HG03442 (cell line): ENCODE results near the gene WDR91.

Experiments
- ATAC-seq: cut with Tn5 transposase; IDR thresholded peaks from one replicate; pipeline ENCODE4 v1.9.1; 2021; ENCODE audit warnings: mild to moderate bottlenecking, moderate library complexity; ENCODE audit not compliant: unreplicated experiment

The WDR91 gene

DNA sequence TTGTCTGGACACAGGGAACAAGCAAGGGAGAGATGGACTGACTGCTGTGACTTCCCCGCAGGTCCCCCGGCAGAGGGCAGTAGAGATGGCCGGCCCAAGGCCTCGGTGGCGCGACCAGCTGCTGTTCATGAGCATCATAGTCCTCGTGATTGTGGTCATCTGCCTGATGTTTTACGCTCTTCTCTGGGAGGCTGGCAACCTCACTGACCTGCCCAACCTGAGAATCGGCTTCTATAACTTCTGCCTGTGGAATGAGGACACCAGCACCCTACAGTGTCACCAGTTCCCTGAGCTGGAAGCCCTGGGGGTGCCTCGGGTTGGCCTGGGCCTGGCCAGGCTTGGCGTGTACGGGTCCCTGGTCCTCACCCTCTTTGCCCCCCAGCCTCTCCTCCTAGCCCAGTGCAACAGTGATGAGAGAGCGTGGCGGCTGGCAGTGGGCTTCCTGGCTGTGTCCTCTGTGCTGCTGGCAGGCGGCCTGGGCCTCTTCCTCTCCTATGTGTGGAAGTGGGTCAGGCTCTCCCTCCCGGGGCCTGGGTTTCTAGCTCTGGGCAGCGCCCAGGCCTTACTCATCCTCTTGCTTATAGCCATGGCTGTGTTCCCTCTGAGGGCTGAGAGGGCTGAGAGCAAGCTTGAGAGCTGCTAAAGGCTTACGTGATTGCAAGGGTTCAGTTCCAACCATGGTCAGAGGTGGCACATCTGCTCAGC lies 46.8 kb downstream of the WDR91 start:
- ATAC-seq: no peak

DNA sequence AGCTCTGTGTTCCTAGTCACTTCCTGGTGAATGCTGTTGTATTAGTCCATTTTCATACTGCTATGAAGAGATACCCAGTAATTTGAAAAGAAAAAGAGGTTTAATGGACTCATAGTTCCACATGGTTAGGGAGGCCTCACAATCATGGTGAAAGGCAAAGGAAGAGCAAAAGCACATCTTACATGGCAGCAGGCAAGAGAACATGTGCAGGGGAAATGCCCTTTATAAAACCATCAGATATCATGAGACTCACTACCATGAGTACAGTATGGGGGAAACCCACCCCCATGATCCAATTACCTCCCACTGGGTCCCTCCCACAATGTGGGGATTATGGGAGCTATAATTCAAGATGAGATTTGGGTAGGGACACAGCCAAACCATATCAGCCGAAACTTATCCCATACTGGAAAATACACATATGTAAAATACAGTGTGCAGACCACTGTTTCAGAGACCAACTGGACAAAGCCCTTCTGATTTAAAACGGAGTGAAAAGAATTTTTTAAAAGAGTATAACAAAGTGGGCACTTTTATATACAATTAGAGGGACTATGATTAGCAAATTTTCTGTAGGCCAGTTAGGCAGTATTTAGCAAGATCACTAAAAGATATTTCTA lies 48.8 kb downstream of the WDR91 start:
- ATAC-seq: no peak

DNA sequence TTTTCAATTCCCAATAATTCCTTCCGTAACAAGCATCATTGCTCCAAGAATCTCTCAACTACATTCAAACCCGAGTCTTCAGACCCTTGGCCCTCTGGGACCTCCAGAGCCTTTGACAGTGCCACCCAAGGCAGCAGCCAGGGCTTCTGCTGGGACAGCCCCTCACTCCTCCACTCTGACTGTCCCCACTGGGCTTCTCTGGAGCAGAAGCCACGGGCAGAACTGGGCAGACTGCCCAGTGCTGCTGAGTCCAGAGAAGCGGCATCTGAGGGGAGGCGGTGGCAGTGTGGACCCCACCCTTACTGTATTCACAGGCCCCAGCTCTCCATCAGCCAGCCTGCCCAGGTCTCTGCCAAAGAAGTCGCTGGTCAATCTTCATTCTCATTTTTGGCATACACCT lies 49.7 kb downstream of the WDR91 start:
- no peak for ATAC-seq

DNA sequence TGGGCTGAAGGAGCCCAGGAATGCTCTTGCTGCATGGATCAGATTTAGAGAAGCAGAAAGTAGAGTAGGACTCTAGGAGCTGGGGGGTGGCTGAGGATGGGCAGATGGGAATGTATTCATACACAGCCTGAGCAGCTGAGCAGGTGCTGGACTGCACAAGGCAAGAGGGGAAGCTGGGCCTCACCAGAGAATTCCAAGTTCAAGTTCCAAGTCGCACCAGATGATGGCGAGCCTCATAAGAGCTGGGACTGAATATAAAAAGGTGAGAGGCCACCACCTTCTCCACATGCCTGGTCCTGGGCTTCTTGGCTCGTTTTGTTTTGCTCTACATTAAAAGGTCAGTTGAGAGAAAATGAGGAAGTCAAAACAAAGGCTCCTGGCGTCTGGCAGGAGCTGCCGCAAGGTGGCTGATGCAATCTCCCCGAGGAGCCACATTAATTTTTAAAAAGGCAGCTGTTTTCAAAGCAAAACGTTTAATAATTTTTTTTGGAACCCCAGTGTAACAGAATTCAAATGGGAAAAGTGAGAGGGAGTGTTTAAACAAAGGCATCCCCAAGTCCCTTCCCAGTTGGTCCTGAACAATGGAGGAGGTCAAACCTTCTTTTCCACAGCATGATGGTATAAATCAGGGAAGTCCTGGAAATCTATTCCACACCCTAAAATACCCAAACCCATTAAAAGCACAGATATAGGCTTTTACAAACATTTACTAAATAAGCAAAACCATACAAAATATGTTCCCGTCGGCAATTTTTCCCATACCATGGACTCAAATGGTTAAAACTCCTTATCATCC lies 50.3 kb downstream of the WDR91 start:
- ATAC-seq: peak; percentile 29

DNA sequence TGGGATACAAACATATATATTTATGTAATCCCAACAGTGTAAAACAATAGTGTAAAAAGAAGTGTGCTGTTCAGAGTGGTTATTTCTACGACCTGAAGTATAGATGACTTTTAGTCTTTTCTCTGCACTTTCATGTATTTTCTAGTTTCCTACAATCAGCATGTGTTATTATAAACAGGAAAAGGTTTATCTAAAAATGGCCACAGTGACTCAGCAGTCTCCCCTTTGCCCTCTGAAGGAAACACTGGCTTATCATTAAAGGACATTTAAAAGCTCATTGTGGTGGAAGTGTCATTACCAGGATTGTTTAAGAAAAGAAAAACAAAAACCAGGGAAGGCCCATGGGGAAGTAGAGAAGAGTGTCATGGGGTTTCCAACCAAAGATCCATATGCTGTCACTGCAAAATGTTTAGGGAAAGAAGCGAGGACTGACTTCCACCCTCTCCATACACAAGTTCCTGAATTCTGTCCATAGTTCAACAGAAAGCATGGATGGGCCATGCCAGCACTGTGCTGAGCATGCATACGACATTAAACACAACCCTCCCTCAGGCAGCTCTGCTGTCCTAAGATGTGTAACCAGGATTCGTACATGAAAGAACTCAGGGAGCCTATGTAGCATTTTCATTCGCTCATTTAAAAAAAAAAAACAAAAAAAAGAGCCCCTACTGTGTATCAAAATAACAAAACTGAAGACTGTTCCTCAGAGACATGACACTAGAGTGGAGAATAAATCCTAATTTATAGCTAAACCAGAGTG lies 51.0 kb downstream of the WDR91 start:
- ATAC-seq: peak; percentile 43

DNA sequence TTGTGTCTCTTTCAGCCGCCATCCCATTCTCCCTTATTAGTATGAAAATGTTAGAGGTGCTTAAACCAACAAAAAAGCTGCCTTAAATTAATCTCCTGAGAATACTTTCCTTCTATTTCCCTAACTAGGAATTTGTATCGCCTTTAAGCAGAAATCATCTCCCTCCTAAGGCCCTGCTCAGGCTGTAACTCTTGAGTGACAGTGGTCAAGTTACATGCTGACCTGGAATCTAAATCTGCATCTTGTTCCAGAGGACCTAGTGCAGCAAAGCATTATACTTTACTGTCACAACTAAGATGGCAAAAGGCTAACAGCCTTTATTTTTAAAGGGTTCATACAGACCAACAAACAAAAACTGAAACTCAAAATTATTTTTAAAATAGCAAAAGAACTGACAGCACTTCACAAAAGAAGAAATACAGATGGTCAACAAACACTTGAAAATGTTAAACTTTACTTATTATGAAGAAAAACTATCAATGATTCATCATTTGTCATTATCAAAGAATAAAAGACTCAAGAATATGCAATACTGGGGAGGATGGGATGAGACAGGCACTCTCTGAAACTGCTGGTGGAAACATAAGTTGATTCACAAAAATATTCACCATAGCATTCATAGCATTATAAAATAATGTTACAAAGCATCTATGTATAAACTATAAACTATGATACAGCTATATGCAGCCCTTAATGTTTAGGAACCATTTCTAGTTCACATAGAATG lies 51.8 kb downstream of the WDR91 start:
- ATAC-seq: peak; percentile 8

DNA sequence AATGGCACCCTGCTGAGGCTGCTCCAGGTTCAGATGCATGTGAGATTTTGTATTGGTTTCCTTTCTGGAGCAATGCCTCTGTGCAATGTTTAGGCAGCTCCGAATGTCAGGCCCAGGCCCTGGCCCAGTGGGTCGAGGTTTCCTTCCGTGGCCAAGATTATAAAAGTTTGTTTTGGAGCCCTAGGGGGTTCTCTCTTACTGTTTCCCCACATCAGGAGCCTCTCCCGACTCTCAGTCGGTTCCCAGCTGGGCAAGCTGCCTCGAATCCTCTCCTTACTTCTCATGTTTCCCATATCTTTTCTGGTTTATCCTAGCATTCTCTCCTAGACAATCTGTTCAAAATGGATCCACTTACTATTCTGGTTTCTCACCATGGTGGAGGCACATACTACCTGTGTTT lies 52.5 kb downstream of the WDR91 start:
- ATAC-seq: no peak

DNA sequence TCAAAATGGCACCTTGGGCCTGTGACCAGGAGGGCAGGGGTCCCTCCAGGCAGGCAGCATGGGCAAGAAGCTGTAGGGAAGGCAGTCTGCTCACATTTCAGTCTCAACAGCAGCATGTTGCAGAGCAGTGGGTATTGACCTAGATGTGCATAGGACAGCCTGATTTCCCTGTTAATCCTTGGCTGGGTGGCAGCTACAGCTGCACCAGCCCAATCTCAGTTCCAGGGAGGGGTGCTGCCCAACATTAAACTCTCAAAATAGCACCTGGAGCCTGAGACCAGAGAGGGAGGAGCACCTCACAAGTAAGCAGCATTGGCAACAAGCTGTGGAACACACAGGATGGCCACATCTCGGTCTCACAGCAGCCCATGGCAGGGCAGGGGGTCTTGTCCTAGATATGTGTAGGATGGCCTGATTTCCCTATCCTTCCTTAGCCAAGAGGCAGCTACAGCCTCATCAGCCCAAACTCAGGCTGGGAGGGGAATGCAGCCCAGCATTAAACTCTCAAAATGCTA lies 53.1 kb downstream of the WDR91 start:
- ATAC-seq: no peak

DNA sequence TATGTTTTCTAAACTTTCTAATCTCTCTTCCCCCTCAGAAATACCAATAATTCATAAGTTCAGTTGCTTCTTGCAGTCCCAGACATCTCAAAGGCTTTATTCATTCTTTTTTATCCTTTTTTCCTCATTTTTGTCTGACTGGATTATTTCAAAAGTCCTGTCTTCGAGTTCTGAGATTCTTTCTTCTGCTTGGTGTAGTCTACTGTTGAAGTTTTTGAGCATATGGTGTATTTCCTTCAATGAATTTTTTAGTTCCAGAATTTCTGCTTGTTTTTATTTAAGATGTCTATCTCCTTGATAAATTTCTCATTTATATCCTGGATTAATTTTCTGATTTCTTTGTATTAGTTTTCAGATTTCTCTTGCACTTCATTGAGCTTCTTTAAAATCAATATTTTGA lies 55.0 kb downstream of the WDR91 start:
- ATAC-seq: no peak

DNA sequence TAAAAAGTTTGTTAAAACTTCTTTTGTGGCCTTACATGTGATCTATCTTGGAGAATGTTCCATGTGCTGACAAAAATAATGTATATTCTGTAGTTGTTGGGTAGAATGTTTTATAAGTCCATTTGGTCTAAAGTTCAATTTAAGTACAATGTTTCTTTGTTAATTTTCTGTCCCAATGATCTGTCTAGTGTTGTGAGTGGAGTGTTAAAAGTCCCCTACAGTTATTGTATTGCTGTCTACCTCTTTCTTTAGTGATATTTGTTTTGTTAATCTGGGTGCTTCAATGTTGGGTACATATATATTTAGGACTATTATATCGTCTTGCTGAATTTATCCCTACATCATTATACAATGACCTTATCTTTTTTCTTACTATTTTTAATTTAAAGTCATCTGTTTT lies 56.6 kb downstream of the WDR91 start:
- ATAC-seq: no peak

DNA sequence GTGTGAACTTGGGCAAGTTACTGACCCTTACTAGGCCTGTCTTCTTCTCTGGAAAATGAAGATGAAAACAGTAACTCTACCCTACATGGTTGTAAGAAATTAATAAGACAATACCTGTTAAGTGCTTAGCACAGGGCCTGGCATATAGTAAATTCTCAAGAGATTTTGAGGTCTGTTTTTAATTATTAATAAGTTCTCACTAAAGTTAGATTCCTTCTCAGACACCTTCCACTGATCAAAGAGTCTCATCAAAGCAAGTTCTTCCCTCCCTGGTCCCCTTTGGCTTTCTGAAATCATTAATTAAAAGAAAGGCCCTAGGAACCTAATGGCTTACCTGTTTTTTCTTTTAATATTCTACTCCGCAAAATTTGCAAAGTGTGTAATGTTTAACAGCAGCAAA lies 58.9 kb downstream of the WDR91 start:
- ATAC-seq: no peak

DNA sequence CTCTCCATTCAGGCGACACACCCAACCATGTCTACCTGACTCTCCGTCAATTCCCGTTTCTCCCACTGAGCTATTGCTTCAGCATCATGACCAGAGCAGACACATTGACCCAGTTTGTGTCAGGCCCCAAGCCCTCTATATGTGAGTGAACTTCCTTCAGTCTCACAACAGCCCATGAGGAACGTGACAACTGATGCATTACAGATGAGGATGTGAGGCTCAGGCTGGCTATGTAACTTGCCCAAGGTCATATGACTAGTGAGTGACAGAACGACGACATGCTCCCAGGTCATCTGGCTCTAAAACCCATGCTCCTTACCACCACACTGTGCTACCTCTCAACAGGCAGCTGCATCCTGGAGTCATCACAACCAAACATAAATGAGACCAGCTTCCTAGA lies 59.8 kb downstream of the WDR91 start:
- ATAC-seq: peak; percentile 26

DNA sequence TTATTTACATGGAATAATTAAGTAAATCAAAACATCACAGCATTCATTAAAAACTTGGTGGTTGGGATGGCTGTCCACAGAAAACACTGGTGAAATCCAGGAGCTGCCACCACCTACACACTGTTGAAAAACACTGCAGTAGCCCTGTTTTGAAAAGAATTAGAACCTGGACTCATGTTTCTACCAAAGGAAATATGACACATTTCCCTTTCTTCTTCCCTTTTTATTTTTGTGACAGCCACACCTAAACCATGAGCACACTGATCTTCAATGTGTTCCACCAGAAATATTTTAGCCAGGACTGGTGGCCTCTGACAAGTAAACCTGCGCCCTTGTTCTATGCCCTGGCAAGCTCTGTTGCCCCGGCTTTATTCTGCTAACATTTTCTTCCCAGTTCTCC lies 60.2 kb downstream of the WDR91 start:
- no peak for ATAC-seq

DNA sequence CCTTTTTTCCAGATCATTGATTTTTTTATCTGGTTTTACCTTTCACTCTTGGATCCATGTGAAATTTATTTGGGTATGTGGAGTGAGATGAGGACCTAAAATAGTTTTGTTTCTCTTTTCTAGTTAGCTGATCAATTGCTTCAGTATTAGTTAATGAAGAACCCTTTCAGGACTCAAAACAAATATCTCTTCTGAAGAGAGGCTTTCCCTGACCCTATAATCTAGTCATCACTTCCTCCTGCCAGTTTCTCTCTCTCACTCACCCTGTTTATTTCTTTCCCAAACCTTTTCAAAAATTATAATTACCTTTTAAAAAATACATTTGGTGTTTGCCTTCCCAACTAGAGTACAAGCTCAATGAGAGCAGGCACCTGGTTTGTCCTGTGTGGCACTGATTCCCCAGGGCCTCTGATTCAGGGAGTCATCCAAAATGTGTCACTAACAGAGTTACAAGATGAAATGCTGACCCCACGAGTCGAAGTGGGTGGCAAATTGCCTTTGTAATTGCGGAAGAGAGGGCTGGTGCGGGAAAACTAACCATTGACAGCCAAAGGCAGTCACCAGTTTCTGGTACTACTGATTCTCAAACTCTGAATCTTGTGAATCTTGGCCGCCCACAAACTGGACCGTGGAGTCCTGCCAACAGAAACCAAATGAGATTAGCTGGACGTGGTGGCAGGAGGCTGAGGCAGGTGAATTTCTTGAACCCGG lies 61.1 kb downstream of the WDR91 start:
- ATAC-seq: no peak

DNA sequence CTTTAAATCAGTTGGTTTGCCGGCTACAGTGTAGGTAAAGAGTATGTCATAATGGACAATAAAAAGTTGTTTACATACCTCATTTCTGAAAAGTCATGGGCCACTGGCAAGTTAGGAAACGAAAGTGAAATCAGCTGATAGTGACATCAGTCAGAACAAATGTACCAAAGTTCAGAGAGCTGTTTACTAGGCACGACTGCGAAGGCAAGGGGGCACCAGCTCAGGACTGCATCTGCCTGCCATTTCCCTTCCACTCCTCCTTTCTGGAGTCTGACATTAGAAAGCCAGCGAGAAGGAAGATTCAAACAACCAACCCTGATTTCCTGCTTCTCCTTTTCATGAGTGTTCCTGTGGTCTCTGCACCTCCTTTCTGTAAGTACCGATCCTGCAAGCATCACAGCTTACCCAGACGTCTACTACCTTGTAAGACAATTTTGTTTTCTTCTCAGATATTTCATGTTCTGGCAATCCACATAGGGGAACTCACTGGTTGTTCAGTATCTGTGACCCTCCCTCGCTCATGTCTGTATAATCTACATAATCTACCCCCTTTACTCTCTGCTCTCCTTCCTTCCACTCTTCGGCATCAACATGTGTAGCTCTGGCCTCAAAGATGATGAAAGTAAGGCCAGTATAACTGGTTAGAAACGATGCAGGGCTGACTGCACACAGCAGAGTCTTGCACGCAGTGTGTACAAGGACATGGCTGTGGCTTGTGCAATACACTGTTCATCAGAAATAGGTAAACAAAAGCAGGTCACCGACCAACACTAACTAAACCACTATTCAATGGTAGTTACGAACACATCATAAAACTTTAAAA lies 63.2 kb downstream of the WDR91 start, which contains the start of gene TMEM140:
Gene TMEM140, plus strand, starts transcription at position 174 of the 823 bp plus-strand sequence. CDS start 16,370 bp downstream, outside the sequence.
- ATAC-seq: peak; percentile 63

DNA sequence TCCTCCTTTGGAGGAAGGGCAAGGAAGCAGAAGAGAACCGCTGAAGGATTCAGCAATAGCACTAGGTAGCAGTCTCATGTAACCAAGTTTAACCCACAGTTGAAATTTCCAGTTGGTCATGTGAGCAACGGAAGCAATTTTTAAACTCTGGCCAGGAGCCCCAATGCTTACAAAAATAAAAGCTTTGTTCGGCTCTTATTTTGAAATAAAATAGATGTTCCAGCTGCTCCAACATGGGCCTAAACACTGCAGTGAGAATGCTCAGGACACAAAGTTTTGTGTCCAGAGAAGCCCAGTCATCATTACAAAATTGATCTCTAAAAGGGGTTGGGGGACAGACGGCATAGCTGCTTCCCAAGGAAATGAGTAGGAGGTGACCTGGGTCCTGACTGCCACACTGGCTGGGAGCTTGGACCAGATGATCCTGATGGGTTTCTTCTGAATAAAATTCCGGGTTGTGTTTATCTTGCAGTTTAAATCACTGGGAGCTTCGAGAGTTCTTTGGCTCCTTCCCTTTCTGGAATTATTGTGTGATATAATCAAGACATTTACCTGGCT lies 63.9 kb downstream of the WDR91 start:
- ATAC-seq: peak; percentile 17

DNA sequence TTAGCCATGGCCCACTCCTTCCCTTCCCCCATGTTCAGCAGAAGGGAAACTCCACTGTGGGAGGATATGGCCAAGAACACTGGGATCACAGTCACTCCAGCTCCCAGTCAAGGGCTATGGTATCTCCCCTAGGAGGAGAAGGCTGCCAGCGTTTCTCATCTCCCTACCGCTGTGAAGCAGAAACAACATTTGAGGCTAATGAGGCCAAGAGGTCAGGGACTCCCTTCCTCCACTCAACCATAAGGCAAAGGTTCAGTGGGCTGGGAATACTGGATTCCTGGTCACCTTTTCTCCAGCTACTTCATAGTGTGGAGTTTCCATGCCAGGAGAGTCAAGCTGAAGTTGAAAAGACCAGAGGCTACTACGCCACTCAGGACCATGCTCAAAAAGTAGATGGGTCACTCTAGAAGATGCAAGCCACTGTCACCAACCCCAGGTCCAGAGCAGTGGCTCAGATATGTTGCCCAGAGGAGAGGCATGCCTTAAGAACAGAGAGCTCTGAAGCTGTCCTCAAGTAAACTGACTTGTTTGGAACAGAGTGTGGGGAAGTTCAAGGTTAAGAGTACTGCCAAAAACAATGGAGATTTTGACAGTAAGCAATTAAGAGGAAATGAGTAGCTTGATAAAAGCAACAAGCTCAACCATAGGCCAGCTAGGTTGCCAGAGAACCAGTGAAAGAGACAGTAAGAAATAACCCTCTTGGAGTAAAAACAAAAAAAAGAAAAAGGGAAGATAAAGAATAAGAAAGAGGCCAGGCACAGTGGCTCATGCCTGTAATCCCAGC lies 67.2 kb downstream of the WDR91 start:
- no peak for ATAC-seq
